UCSD-AML1 (cell line): ENCODE data around the gene GRM5.
"Not testable (repeated sequence)": the region's sequence is repeated elsewhere in the genome, so short reads cannot be mapped to it uniquely, and the experiment has no call there.

Source experiments
- DNase-seq: peaks from one replicate; lab custom pipeline; 2025; ENCODE audit not compliant: unreplicated experiment; lab: John Stamatoyannopoulos, UW

GRM5 gene

GRCh38 chr11:88508759-88509581 lies 556.8 kb downstream of the GRM5 start:
- no peak for DNase-seq

GRCh38 chr11:88508418-88508758 lies 557.4 kb downstream of the GRM5 start:
- DNase-seq, result no peak

GRCh38 chr11:88507771-88508417 lies 557.9 kb downstream of the GRM5 start:
- DNase-seq, result no peak

GRCh38 chr11:88501541-88501940 lies 564.2 kb downstream of the GRM5 start:
- no peak for DNase-seq

- no peak for DNase-seq
Measured at GRCh38 chr11:88495836-88496235, 569.9 kb downstream of the GRM5 start.

- peak; percentile 12 for DNase-seq
Measured at GRCh38 chr11:88494848-88495247, 570.9 kb downstream of the GRM5 start.

- DNase-seq, result no peak
Measured at GRCh38 chr11:88491674-88492073, 574.1 kb downstream of the GRM5 start.

GRCh38 chr11:88489030-88489429 lies 576.8 kb downstream of the GRM5 start:
- no peak for DNase-seq

GRCh38 chr11:88487646-88488045 lies 578.1 kb downstream of the GRM5 start:
- DNase-seq, result no peak

GRCh38 chr11:88484873-88485621 lies 580.7 kb downstream of the GRM5 start:
- peak; percentile 14 for DNase-seq

- DNase-seq, result no peak
Measured at GRCh38 chr11:88482871-88483301, 582.9 kb downstream of the GRM5 start.

- DNase-seq, result no peak
Measured at GRCh38 chr11:88480223-88480622, 585.6 kb downstream of the GRM5 start.

GRCh38 chr11:88478136-88478815 lies 587.5 kb downstream of the GRM5 start:
- no peak for DNase-seq

- no peak for DNase-seq
Measured at GRCh38 chr11:88475991-88476418, 589.8 kb downstream of the GRM5 start.

GRCh38 chr11:88474655-88475054 lies 591.1 kb downstream of the GRM5 start:
- DNase-seq, result no peak

GRCh38 chr11:88469561-88470225 lies 596.1 kb downstream of the GRM5 start:
- no peak for DNase-seq

- DNase-seq, result no peak
Measured at GRCh38 chr11:88464528-88464927, 601.3 kb downstream of the GRM5 start.

- DNase-seq, result not testable (repeated sequence)
Measured at GRCh38 chr11:88463301-88463700, 602.5 kb downstream of the GRM5 start.

GRCh38 chr11:88458047-88458446 lies 607.7 kb downstream of the GRM5 start:
- DNase-seq, result not testable (repeated sequence)

GRCh38 chr11:88455974-88456373 lies 609.8 kb downstream of the GRM5 start:
- no peak for DNase-seq

- no peak for DNase-seq
Measured at GRCh38 chr11:88454881-88455280, 610.9 kb downstream of the GRM5 start.
